HG02943 (cell line): ENCODE measurements around the gene HPS4.
"Not testable (repeated sequence)": the region's sequence is repeated elsewhere in the genome, so short reads cannot be mapped to it uniquely, and the experiment has no call there.

Experiments used
- ATAC-seq: cut with Tn5 transposase; IDR thresholded peaks from one replicate; pipeline ENCODE4 v1.9.1; 2021; ENCODE audit warnings: mild to moderate bottlenecking, low read depth, moderate library complexity; ENCODE audit not compliant: unreplicated experiment

HPS4 gene

GRCh38 chr22:26445577-26446275, 37.9 kb downstream of the HPS4 start:
- no peak for ATAC-seq

GRCh38 chr22:26444777-26445176, 38.8 kb downstream of the HPS4 start:
- ATAC-seq: no peak

GRCh38 chr22:26443901-26444690, 39.5 kb downstream of the HPS4 start:
- no peak for ATAC-seq

GRCh38 chr22:26442086-26442756, 41.4 kb downstream of the HPS4 start:
- ATAC-seq: no peak

GRCh38 chr22:26439559-26439958, 44.0 kb downstream of the HPS4 start:
- ATAC-seq: no peak

GRCh38 chr22:26438776-26439175, 44.8 kb downstream of the HPS4 start:
- ATAC-seq: not testable (repeated sequence)

GRCh38 chr22:26437694-26438392, 45.7 kb downstream of the HPS4 start:
- ATAC-seq: no peak

GRCh38 chr22:26436903-26437515, 46.6 kb downstream of the HPS4 start:
- ATAC-seq: no peak

- ATAC-seq: no peak
Measured at GRCh38 chr22:26435327-26436093, 48.1 kb downstream of the HPS4 start.

GRCh38 chr22:26433805-26434204, 49.8 kb downstream of the HPS4 start:
- no peak for ATAC-seq

- no peak for ATAC-seq
Measured at GRCh38 chr22:26432619-26433311, 50.8 kb downstream of the HPS4 start.

- ATAC-seq: no peak
Measured at GRCh38 chr22:26431261-26431995, 52.2 kb downstream of the HPS4 start.

- ATAC-seq: no peak
Measured at GRCh38 chr22:26430600-26430999, 53.0 kb downstream of the HPS4 start.

- peak; percentile 3 for ATAC-seq
Measured at GRCh38 chr22:26429458-26430286, 53.9 kb downstream of the HPS4 start.

- ATAC-seq: peak; percentile 69
Measured at GRCh38 chr22:26428515-26429457, 54.8 kb downstream of the HPS4 start, which contains the start of gene ASPHD2. Gene ASPHD2 (plus strand): TSS chr22:26429260. CDS start chr22:26433616, 4,356 bp downstream.

GRCh38 chr22:26426924-26427323, 56.7 kb downstream of the HPS4 start:
- no peak for ATAC-seq
